Measurements from ENCODE around the gene RHEBL1. TPM values are rescaled to one million over a fixed set of nuclear protein-coding genes. Genes with fewer than 3 reads are reported as not detected.

Gene RHEBL1
- total RNA-seq, 1 donor from 2014 or later = 2.2 TPM

DNA sequence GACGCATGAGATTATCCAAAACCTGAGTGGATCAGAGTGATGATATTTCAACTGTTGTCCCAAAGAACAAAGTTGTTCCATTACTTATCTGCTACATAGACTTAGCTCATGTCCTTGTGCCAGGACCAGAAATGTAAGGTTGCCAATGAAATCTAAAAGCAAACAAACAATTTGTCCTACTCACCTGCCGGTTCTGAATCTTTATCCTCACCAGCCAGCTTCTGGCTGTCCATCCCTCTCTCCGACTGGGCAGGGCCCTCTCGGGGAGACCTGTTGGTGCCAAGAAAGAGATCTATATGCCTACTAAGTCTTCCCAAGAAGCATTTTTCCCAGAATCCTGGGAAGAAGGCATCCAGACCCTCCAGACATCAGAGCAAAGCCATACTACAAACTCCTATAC is 14.7 kb downstream of the RHEBL1 start:
- no peak for DNase-seq (ENCODE audit: low read depth, low spot score)

DNA sequence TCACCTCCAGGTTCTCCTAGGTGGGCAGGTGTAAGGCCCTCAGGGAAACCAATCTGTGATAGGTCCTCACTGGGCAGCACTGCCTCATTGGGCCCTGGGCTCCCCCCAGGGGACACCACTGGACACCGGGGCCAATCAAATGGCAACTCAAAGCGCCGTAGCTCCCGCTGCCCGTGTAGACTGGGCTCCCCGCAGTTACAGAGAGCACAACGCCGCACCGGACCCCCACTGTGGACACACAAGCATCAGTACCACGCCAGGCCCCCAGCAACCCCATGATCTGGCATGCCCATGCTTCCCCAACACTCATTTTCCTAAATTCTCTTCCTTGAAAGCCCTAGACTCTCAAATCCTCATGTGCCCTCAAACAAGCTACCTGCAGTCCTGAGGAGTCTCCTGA is 15.3 kb downstream of the RHEBL1 start:
- DNase-seq (ENCODE audit: low read depth, low spot score) = no peak

DNA sequence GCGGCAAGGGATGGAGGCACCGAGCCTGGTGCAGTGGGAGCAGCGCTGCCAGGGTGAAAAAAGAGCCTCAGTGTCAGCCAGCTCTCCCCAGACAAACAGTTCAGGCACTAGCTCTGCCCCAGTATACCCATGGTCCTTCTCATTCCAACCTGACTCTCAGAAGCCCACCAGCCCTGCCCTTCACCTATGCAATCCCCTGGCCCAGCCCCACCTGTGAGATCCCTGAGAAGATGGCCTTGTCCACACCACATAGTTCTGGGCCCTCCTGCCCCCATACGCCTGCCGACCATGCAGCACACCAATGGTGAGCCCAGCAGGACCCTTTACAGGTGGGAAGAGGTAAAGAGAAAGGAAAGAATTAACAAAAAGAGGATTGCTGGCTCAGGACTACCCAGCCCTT is 15.7 kb downstream of the RHEBL1 start:
- no peak for DNase-seq (ENCODE audit: low read depth, low spot score)

DNA sequence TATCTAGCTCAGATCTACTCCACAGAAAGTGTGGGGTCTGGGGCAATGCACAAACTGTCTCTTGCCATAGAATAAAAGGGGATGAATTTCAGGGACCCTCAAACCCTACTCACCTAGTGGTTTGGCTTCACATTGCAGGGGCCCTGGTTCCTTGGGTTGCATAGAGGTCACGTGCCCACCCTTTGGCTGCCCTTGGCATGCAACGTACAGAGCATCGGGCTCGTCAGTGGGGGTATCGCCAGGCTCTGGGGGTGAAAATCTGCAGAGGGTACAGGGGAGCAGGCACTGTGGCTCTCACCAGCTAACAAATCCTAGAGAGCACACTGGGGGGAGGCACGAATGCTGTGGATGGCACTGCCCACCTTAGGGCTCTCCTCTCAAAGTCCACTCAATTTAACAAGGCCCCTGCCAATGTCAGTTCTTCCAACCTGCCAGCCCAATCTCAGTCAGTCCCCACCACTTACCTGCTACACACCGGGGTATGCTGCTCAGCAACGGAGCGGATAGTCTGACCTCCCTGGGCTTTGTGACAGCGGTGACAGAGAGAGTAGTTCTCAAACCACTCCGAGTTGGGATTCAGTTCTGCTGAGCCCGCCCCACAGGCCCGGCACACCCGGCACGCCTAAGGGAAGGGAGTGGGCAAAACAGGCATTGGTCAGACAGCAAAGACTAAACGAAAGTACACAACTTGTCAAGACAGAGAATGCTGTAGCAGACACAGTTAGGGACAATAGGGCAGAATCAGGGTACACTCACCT is 17.1 kb downstream of the RHEBL1 start:
- DNase-seq (ENCODE audit: low read depth, low spot score) = no peak

DNA sequence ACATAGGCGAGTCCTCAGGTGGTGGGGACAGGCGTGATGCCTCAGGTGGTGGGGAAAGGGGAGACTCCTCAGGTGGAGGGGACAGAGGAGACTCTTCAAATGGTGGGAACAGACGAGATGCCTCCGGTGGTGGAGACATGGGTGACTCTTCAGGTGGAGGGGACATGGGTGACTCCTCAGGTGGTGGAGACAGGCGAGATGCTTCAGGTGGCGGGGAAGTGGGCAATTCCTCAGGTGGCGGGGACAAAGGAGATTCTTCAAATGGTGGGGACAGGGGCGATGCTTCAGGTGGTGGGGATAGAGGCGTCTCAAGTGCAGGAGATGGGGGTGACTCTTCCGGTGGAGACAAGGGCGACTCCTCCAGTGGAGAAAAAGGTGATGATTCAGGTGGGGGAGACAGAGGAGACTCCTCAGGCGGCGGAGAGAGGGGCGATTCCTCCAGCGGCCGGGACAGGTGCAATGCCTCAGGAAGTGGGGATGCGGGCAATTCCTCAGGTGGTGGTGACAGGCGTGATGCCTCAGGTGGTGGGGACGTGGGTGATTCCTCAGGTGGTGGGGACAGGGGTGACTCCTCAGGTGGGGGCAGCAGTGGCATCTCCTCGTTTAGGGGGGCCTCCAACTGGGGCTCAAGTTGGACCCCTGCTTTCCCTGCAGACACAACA is 17.9 kb downstream of the RHEBL1 start:
- DNase-seq (ENCODE audit: low read depth, low spot score) = no peak

GRCh38 chr12:49051373-49051764 is 18.4 kb downstream of the RHEBL1 start:
- no peak for DNase-seq (ENCODE audit: low read depth, low spot score)

DNA sequence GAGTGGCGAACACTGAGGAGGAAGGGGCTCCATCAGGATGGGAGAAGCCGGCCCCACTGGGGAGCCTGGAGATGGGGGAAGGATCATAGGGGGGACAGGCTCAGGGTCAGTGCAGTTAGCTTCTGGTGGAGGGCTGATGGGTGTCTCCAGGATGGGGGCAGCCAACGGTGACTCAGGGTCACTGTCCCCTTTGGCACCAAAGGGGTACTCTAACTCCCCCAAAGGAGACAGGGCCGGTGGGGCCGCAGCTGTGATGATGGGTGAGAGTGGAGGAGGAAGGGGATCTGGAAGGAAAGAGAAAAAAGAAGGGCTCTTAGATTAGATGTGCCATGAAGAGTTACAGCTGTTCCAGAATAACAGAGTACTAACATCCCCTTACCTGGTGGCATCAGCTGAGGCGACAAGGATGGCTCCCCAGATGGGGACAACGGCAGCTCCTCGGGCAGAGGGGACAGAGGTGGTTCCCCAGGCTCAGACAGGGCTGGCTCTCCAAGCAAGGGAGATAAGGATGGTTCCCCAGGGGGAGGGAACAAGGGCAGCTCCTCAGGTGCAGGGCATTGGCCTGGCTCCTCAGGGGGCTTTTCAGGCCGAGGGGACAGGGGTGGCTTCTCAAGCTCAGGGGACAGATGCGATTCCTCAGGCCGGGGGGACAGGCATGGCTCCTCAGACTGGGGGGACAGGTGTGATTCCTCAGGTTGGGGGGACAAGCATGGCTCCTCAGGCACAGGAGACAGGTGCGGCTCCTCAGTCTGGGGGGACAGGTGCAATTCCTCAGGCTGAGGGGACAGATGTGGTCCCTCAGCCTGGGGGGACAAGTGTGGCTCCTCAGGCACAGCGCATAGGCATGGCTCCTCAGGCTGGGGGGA is 19.0 kb downstream of the RHEBL1 start:
- DNase-seq (ENCODE audit: low read depth, low spot score) = no peak

GRCh38 chr12:49049566-49050224 is 20.1 kb downstream of the RHEBL1 start:
- DNase-seq (ENCODE audit: low read depth, low spot score) = no peak

GRCh38 chr12:49048953-49049352 is 20.8 kb downstream of the RHEBL1 start:
- no peak for DNase-seq (ENCODE audit: low read depth, low spot score)

DNA sequence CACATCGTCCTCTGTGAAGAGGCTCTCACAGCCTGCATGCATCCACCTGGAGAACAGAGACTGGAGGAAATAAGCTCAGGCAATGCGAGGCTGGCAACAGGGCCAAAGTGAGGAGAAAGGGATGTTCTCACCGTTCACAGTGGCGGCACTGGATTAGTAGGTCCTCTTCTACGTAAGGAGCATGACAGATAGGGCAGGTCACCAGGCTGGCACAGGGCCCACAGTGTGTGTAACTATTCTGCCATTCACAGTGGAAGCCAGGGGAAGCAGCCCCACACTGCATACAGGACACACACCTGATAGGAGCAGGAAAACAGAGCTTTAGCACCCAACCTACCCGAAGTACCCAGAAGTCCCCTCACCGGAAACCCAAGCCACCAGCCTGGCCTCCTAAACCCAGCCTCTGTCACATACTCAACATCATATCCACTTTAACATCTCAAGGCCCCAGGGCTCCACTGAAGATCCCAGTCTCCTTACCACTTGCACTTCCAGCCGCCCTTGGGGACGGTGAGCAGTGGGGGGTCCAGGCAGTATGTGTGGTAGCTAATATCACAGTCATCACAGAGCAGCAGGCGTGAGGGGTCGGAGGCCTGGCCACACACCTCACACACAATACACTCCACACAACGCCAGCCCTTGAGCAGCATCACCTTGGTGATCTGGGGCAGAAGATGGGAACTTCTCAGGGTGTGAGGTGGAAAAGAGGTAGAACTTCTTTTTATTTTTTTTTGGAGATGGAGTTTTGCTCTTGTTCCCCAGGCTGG is 23.5 kb downstream of the RHEBL1 start:
- no peak for DNase-seq (ENCODE audit: low read depth, low spot score)

GRCh38 chr12:49044660-49045059 is 25.1 kb downstream of the RHEBL1 start:
- DNase-seq (ENCODE audit: low read depth, low spot score) = no peak

GRCh38 chr12:49043856-49044258 is 25.9 kb downstream of the RHEBL1 start:
- DNase-seq (ENCODE audit: low read depth, low spot score) = no peak

DNA sequence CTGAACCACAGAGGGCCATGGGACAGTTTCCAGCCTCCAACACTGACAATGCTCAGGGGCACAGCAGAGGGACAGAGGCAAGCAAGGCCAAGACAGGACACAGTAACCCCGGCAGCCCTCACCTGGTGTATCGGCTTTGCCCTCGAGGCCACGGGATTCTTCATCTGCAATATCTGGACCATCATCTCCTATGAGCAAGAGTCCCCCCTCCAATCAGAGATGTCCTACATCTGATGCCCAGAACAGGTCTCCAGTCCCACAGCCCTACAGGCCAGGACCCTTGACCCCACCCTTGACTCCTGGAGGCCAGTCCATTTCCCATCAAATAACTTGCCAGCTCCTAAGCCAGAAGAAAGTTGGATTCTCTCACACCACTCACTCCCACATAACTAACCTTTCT is 26.5 kb downstream of the RHEBL1 start:
- no peak for DNase-seq (ENCODE audit: low read depth, low spot score)

DNA sequence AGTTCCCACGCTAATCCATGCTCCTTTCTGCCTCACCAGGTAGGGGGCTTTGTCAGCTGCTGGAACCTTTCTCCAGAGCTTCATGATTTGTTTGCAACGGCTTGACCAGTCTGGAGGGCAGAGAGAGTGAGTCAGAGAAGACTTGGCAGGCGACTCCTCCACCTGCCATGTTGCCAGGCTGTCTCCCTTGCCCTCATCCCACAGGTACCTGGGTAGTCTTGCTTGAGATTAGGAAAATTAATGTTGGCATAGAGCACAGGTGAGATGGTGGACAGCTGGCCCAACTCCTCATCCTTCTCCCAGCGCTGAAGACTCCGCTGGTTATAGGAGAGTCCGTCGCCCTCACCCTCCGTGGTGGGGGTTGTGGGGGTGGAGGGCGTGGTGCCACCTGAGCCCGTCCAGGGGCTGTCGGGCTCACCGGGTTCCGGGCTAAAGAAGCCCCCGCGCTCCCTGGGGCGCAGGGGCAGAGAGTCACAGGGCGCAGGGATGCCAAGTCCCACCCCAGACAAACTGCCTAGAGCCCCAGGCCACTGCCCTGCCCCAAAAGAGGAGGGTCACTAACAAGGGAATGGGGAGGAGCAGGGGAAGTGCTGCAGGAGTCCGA is 27.8 kb downstream of the RHEBL1 start:
- DNase-seq (ENCODE audit: low read depth, low spot score) = no peak

- no peak for DNase-seq (ENCODE audit: low read depth, low spot score)
Observed at GRCh38 chr12:49041036-49041880, 28.5 kb downstream of the RHEBL1 start.

DNA sequence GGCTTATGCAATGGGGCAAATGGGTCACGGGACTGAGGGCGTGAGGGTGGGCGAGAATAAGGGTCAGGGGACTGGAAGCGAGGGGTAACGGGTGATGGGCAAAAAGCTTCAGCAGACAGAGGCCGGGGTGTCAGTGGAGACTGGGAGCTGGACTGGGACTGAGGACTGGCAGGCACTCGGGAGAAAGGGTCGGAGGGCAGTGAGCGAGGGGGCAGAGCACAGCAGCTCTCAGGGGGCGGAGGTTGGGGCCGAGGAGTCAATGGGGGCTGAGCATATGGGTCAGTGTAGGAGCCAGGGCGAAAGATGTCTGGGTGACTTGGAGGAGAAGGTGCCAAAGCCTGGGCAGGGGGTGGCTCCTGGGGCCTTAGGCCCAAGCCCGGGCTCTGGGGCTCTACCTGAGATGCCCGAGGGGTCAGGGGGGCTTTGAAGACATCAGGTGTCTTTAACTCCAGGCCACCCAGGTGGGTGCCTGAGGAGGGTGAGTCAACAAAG is 29.4 kb downstream of the RHEBL1 start:
- DNase-seq (ENCODE audit: low read depth, low spot score) = no peak

DNA sequence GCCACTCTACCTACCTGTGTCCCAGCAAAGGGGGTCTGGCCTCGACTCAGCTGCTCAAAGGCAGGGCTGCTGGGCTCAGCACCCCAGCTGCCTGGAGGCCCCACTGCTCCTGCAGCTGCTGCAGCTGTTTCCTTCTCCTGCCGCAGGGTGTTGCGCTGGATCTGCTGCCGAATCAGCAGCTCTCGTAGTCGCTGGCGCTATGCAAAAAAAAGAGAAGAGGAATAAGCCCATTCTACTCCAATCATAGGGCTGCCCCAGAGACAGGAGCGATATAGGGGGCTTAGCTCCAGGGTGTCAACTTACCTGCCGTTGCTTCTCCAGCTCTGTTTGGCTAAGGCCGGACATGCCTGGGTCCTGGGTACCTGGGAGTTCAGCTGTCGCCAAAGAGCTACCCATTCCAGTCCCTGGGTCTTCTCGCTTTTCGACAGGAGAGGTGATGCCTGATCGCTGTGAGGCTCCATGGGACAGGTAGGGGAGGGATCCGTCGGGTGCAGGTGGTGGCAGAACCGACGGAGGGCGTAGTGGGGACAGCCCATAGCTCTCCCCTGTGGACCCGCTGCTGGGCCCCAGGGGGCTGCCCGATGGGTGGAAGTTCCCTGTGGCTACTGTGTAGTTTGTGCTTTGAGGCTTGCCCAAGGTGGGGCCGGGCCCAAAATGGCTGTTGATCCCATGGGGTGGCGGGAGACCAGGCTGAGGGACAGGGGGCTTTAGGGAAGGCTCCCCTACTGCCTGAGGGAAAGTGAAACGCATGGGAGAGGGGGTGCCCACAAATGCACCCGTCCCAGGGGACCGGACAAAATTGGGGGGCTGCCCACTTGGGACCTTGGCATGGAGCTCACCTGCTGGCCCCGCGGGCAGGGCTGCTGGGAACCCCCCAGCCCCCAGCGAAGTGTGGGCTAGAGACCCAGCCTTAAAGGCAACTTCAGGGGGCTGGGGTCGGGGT is 30.1 kb downstream of the RHEBL1 start:
- no peak for DNase-seq (ENCODE audit: low read depth, low spot score)

- no peak for DNase-seq (ENCODE audit: low read depth, low spot score)
Observed at GRCh38 chr12:49038291-49038955, 31.4 kb downstream of the RHEBL1 start.

Data from pulmonary artery endothelial cell (primary cell).